ENCODE results near the gene HCFC1. TPM values are rescaled to one million over a fixed set of nuclear protein-coding genes. Genes with fewer than 3 reads are reported as not detected.

HCFC1 gene
- total RNA-seq, 1 experiment from 2014 or later = 79.9 TPM

DNA sequence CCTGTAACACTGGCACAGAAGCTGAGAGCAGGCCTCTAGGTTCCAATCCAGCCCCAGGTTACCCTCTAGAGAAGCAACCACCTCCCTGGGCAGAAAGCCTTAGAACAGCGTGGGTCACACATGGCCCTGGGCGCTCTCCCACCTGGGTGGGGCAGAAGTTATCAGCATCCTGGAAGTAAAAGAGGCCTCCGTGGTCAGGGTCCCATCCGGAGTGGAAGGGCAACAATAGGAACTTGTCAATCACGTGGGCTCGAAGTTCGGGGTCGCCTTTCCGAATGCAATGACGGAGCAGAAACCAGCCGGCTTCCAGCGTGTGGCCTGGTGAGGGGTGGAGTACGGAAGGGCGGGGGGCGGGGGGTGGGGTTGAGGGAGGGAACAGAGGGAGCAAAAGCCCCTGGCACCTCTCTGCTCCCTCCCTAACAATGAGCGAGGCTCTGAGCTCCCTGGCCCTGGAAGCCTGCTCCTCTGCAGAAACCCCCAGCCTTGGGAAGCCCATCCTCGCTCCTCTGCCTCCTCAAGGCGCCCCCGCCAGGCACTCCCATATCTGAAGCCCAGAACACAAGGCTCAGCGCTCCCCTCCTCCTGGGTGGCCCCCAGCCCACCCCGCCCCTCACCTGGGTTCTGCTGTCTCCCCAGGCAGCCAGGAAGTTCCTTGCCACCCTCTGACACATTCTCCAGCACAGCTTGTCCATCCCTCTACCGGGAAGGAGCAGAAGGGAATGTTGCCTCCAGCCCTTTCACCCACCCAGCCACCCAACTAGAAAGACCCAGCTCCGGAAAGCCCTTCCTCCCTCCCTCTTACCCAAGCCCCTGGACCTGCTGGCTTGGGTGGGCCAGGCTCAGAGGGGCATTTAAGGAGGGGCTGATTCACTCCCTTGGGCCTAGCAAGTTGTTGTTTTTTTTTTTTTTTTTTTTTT, 30.0 kb downstream of the HCFC1 start:
- BruUV-seq (replicated peaks) = no TSS peak
- H3K36me3 ChIP-seq (ENCODE audit: low read depth) = no peaks in the 10 kb centered on the region
- H3K4me3 ChIP-seq = no peak overlapping the region
- intact Hi-C loops (cut with micrococcal nuclease; ENCODE audit: unreplicated experiment) = no loop called here
- H3K9me3 ChIP-seq (ENCODE audit: insufficient read depth, low read depth) = no peaks in the 10 kb centered on the region
- no peaks in the 10 kb centered on the region for H3K9me2 ChIP-seq (ENCODE audit: insufficient read depth)
- H3F3A ChIP-seq (ENCODE audit: insufficient read depth, low read depth) = no peaks in the 10 kb centered on the region
- H3K79me2 ChIP-seq (ENCODE audit: low read depth) = no peaks in the 10 kb centered on the region
- peak in 1 of 2 experiments; percentile 38 for DNase-seq
- H4K20me1 ChIP-seq (ENCODE audit: insufficient read depth) = no peaks in the 10 kb centered on the region
- no peak for TF ChIP-seq EZH2 (IDR thresholded peaks at IDR 0.05; ENCODE audit: low read depth)
- no peak overlapping the region for H2AFZ ChIP-seq
- H3K27me3 ChIP-seq (ENCODE audit: insufficient read depth, low read depth) = no peaks in the 10 kb centered on the region
- CTCF ChIA-PET = interaction anchor here (1.0 kb wide), 1 partner anchor 15 kb away, joined by 6 read pairs; no protein-coding TSS in a partner anchor
- no peaks in the 10 kb centered on the region for H3K4me1 ChIP-seq (replicated peaks; ENCODE audit: insufficient read depth)
- POLR2A ChIA-PET (ENCODE audit: unreplicated experiment) = interaction anchor here (0.6 to 0.7 kb wide), 3 partner anchors 11 to 1274 kb away, joined by 3 to 11 read pairs (median 5); no protein-coding TSS in a partner anchor
- H3K4me2 ChIP-seq = no peak overlapping the region
- H3K27ac ChIP-seq = no peak overlapping the region

DNA sequence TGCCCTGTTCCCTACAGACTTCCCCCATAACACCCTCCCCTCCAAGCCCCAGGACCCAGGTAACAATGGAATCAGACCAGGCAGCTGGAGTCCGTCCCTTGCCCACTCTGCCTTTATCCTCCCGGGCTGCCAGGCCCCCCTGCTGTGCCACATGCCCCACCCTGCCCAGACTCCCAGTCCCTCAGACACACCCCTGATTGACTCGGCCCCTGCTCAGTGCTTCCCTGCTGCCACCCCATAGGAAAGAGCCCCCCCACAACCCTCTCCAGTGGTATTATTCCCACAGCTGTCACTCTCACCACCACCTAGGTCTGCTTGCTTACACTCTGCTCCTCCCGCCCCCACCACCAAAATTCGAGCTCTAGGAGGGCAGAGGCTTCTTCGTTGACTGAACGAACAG, 32.0 kb downstream of the HCFC1 start:
- Histone ChIP-seq H3K4me1 (replicated peaks; ENCODE audit: insufficient read depth) (no peaks in the 10 kb centered on the region), H3K27me3 (ENCODE audit: insufficient read depth, low read depth) (no peaks in the 10 kb centered on the region), H2AFZ (no peak overlapping the region), H3K4me2 (no peak overlapping the region), H3K9me3 (ENCODE audit: insufficient read depth, low read depth) (no peaks in the 10 kb centered on the region), H3K79me2 (ENCODE audit: low read depth) (peaks cover under 1% of the 10 kb centered on the region), H3F3A (ENCODE audit: insufficient read depth, low read depth) (peaks cover 8% of the 10 kb centered on the region; the same call in 1 of the 2 replicates), H3K9me2 (ENCODE audit: insufficient read depth) (no peaks in the 10 kb centered on the region), H3K4me3 (no peak overlapping the region), H4K20me1 (ENCODE audit: insufficient read depth) (no peaks in the 10 kb centered on the region), H3K36me3 (ENCODE audit: low read depth) (no peaks in the 10 kb centered on the region), H3K27ac (no peak overlapping the region)
- no peak for DNase-seq
- POLR2A ChIA-PET (ENCODE audit: unreplicated experiment) = no interaction called here
- intact Hi-C loops (cut with micrococcal nuclease; ENCODE audit: unreplicated experiment) = no loop called here
- TF ChIP-seq, protein P1, sequence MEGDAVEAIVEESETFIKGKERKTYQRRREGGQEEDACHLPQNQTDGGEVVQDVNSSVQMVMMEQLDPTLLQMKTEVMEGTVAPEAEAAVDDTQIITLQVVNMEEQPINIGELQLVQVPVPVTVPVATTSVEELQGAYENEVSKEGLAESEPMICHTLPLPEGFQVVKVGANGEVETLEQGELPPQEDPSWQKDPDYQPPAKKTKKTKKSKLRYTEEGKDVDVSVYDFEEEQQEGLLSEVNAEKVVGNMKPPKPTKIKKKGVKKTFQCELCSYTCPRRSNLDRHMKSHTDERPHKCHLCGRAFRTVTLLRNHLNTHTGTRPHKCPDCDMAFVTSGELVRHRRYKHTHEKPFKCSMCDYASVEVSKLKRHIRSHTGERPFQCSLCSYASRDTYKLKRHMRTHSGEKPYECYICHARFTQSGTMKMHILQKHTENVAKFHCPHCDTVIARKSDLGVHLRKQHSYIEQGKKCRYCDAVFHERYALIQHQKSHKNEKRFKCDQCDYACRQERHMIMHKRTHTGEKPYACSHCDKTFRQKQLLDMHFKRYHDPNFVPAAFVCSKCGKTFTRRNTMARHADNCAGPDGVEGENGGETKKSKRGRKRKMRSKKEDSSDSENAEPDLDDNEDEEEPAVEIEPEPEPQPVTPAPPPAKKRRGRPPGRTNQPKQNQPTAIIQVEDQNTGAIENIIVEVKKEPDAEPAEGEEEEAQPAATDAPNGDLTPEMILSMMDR (conservative IDR thresholded peaks at IDR 0.05) = no peak
- TF ChIP-seq EZH2 (IDR thresholded peaks at IDR 0.05; ENCODE audit: low read depth) = no peak
- CTCF ChIA-PET = interaction anchor here (1.0 kb wide), 1 partner anchor 12 kb away, joined by 3 read pairs; no protein-coding TSS in a partner anchor
- BruUV-seq (replicated peaks) = no TSS peak

DNA sequence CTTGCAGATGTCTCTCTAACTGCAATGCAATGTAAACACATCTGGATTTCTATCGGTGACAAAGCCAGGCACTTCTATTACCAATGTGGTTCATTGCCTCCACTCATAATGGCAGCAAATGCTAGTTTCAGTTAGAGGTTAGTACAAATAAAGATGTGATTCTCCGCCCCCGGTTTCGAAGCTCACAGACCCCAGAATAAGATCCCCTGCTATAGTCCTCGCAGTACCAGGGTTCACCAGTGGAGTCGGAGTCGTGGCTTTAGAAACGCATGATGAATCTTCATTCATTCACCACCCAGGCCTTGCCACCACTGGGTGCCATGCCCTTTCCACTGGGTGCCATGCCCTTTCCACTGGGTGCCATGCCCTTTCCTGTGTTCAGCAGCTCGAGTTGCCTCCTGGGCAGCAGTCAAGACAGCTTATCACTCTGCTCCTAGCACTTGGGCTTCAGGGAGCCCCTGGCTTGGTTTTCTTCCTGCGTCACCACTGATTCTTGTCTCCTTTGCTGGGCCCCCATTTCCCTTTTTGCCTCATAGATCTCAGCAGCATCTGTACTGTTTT, 33.3 kb downstream of the HCFC1 start:
- BruUV-seq (replicated peaks) = no TSS peak
- H3F3A ChIP-seq (ENCODE audit: insufficient read depth, low read depth) = peaks cover 8% of the 10 kb centered on the region; the same call in 1 of the 2 replicates
- H3K4me1 ChIP-seq (replicated peaks; ENCODE audit: insufficient read depth) = no peaks in the 10 kb centered on the region
- intact Hi-C loops (cut with micrococcal nuclease; ENCODE audit: unreplicated experiment) = no loop called here
- peaks cover 13% of the 10 kb centered on the region for H3K79me2 ChIP-seq (ENCODE audit: low read depth)
- no peak overlapping the region for H3K27ac ChIP-seq
- H3K36me3 ChIP-seq (ENCODE audit: low read depth) = no peaks in the 10 kb centered on the region
- H3K27me3 ChIP-seq (ENCODE audit: insufficient read depth, low read depth) = no peaks in the 10 kb centered on the region
- ChIA-PET CTCF (interaction anchor here (0.5 to 0.7 kb wide), 4 partner anchors 286 to 876 kb away, joined by 3 to 15 read pairs (median 9); no protein-coding TSS in a partner anchor), POLR2A (ENCODE audit: unreplicated experiment) (interaction anchor here (0.7 kb wide), 1 partner anchor 46 kb away, joined by 4 read pairs; no protein-coding TSS in a partner anchor)
- no peak for TF ChIP-seq EZH2 (IDR thresholded peaks at IDR 0.05; ENCODE audit: low read depth)
- TF ChIP-seq, protein P1 (conservative IDR thresholded peaks at IDR 0.05) = no peak
- H3K9me2 ChIP-seq (ENCODE audit: insufficient read depth) = no peaks in the 10 kb centered on the region
- H3K9me3 ChIP-seq (ENCODE audit: insufficient read depth, low read depth) = no peaks in the 10 kb centered on the region
- no peak overlapping the region for H3K4me2 ChIP-seq
- no peak overlapping the region for H2AFZ ChIP-seq
- DNase-seq = no peak
- H3K4me3 ChIP-seq = no peak overlapping the region
- H4K20me1 ChIP-seq (ENCODE audit: insufficient read depth) = no peaks in the 10 kb centered on the region; the same call in 1 of the 2 replicates
